ENCODE measurements around the gene CDHR2. TPM values are rescaled to one million over a fixed set of nuclear protein-coding genes. Genes with fewer than 3 reads are reported as not detected.

Gene CDHR2
- total RNA-seq, 1 experiment from 2014 or later = not detected

- DNase-seq (ENCODE audit: low read depth) = no peak
Observed at GRCh38 chr5:176639208-176639607, 90.1 kb downstream of the CDHR2 start.

- DNase-seq (ENCODE audit: low read depth) = no peak
Observed at GRCh38 chr5:176639981-176640380, 90.8 kb downstream of the CDHR2 start.

- no peak for DNase-seq (ENCODE audit: low read depth)
Observed at GRCh38 chr5:176640616-176641015, 91.5 kb downstream of the CDHR2 start.

- DNase-seq (ENCODE audit: low read depth) = no peak
Observed at GRCh38 chr5:176642675-176643490, 93.7 kb downstream of the CDHR2 start.

GRCh38 chr5:176643491-176644219 lies 94.5 kb downstream of the CDHR2 start:
- DNase-seq (ENCODE audit: low read depth) = no peak

GRCh38 chr5:176644294-176644693 lies 95.2 kb downstream of the CDHR2 start:
- no peak for DNase-seq (ENCODE audit: low read depth)

GRCh38 chr5:176644878-176645670 lies 95.9 kb downstream of the CDHR2 start:
- DNase-seq (ENCODE audit: low read depth) = no peak

Other genes starting within 250 kb of the CDHR2 start
- 31.6 and 46.3 TPM in 2 replicates for gene KIAA1191, start 187.6 kb upstream of the CDHR2 start, total RNA-seq (2014; rRNA removed; shearing (Covaris generic))
- gene ARL10, start 183.9 kb upstream of the CDHR2 start, total RNA-seq (2014; rRNA removed; shearing (Covaris generic)) = 1.1 and 1.6 TPM in 2 replicates
- 99.3 and 104 TPM in 2 replicates for gene NOP16, start 160.7 kb upstream of the CDHR2 start, total RNA-seq (2014; rRNA removed; shearing (Covaris generic))
- 54.8 and 80.5 TPM in 2 replicates for gene HIGD2A, start 160.6 kb upstream of the CDHR2 start, total RNA-seq (2014; rRNA removed; shearing (Covaris generic))
- 98.5 and 104 TPM in 2 replicates for gene CLTB, start 132.8 kb upstream of the CDHR2 start, total RNA-seq (2014; rRNA removed; shearing (Covaris generic))
- 45.9 and 49.2 TPM in 2 replicates for gene FAF2, start 101.0 kb upstream of the CDHR2 start, total RNA-seq (2014; rRNA removed; shearing (Covaris generic))
- 9.5 and 10.4 TPM in 2 replicates for gene RNF44, start 11.9 kb upstream of the CDHR2 start, total RNA-seq (2014; rRNA removed; shearing (Covaris generic))
- gene GPRIN1, start 60.8 kb downstream of the CDHR2 start, total RNA-seq (2014; rRNA removed; shearing (Covaris generic)) = 12.3 and 13.6 TPM in 2 replicates
- gene SNCB, start 81.2 kb downstream of the CDHR2 start, total RNA-seq (2014; rRNA removed; shearing (Covaris generic)) = 0.11 TPM in 1 of 2 replicates, not detected in the other
- gene EIF4E1B, start 81.3 kb downstream of the CDHR2 start, total RNA-seq (2014; rRNA removed; shearing (Covaris generic)) = not detected in 2 replicates
- gene TSPAN17, start 98.1 kb downstream of the CDHR2 start, total RNA-seq (2014; rRNA removed; shearing (Covaris generic)) = 17.0 and 20.2 TPM in 2 replicates